Astrocyte of the cerebellum (primary cell): ENCODE data around the gene KCNG2.

Source experiments
- DNase-seq: peaks from one replicate; pipeline ENCODE4 v3.0.0-alpha.2; 2011; ENCODE audit warnings: low read depth
- H3K4me3 ChIP-seq: 2 replicates; pipeline ENCODE4 v1.5.1; 2011; ENCODE audit warnings: mild to moderate bottlenecking, low read depth, low read length, moderate library complexity
- CTCF ChIP-seq: IDR thresholded peaks from 2 replicates; pipeline ENCODE4 v1.5.1; 2012; ENCODE audit warnings: low read length, low read depth, moderate library complexity, mild to moderate bottlenecking; ENCODE audit errors: missing control alignments
- in situ Hi-C: cut with HindIII; loops from 2 replicates; pipeline ENCODE4 v1.10.0; 2017; ENCODE audit warnings: low sequenced_read_pairs

The KCNG2 gene

GRCh38 chr18:79784965-79785770 lies 12.6 kb upstream of the KCNG2 start:
- in situ Hi-C loops, result loop anchor here (5.0 kb wide), 1 partner anchor 42 kb away; no protein-coding TSS in a partner anchor
- H3K4me3 ChIP-seq, result no peak overlapping the region
- TF ChIP-seq CTCF, result no peak
- no peak for DNase-seq

GRCh38 chr18:79785831-79786230 lies 11.9 kb upstream of the KCNG2 start:
- H3K4me3 ChIP-seq, result no peak overlapping the region
- in situ Hi-C loops, result no loop called here
- TF ChIP-seq CTCF, result no peak
- DNase-seq, result no peak

- in situ Hi-C loops, result no loop called here
- no peak for DNase-seq
- TF ChIP-seq CTCF, result no peak
- H3K4me3 ChIP-seq, result no peak overlapping the region
These were observed 11.4 kb upstream of the KCNG2 start for GRCh38 chr18:79786304-79786703.

- TF ChIP-seq CTCF, result no peak
- no peak for DNase-seq
- in situ Hi-C loops, result no loop called here
- no peak overlapping the region for H3K4me3 ChIP-seq
These were observed 10.8 kb upstream of the KCNG2 start for GRCh38 chr18:79786786-79787526.

- in situ Hi-C loops, result no loop called here
- H3K4me3 ChIP-seq, result no peak overlapping the region
- no peak for DNase-seq
- no peak for TF ChIP-seq CTCF
These were observed 10.2 kb upstream of the KCNG2 start for GRCh38 chr18:79787527-79787864.

GRCh38 chr18:79787865-79788733 lies 9.6 kb upstream of the KCNG2 start:
- peak overlapping the region; percentile 19 for H3K4me3 ChIP-seq

More at GRCh38 chr18:79787865-79788733, 9.6 kb upstream of the KCNG2 start:
- DNase-seq, result no peak
- no peak for TF ChIP-seq CTCF
- in situ Hi-C loops, result no loop called here
